ENCODE results near the gene HSPA1L.
A peak's percentile ranks its signal among the peaks of the same experiment; 100 is the strongest.
"Not testable (repeated sequence)": the region's sequence is repeated elsewhere in the genome, so short reads cannot be mapped to it uniquely, and the experiment has no call there.

HSPA1L gene

GRCh38 chr6:31815025-31815838 is at the start of gene HSPA1L, which contains the start of gene HSPA1A:
Gene HSPA1L, minus strand, starts transcription at chr6:31815283. Its CDS starts 3,311 bp downstream, at chr6:31811972.
Gene HSPA1A, plus strand, starts transcription at chr6:31815543. Its CDS starts 214 bp downstream, at chr6:31815757.
- FAIRE-seq (no peak), DNase-seq (ENCODE audit: insufficient read length, low spot score) (no peak)
- peak; percentile 97 for TF ChIP-seq POLR2A (IDR thresholded peaks at IDR 0.05; ENCODE audit: low read depth, low read length)

GRCh38 chr6:31864818-31865204 is 49.7 kb upstream of the HSPA1L start:
- no peak for FAIRE-seq
- DNase-seq (ENCODE audit: insufficient read length, low spot score) = no peak

DNA sequence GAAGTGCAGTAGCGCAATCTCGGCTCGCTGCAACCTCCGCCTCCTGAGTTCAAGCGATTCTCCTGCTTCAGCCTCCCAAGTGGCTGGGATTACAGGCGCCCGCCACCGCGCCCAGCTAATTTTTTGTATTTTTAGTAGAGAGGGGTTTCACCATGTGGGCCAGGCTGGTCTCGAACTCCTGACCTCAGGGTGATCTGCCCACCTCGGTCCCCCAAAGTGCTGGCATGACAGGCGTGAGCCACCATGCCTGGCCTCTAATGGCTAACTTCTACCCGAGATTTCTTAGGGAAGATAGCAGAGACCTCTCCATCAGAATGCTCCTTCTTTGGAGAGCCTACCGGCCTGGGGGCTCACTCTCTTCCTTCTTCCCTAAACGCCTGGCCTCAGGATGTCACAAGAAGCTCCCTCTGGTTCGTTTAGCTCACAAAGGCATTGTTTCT is 49.1 kb upstream of the HSPA1L start:
- not testable (repeated sequence) for DNase-seq (ENCODE audit: insufficient read length, low spot score); FAIRE-seq

More at GRCh38 chr6:31864818-31865204, 49.7 kb upstream of the HSPA1L start:
- no peak for TF ChIP-seq POLR2A (IDR thresholded peaks at IDR 0.05; ENCODE audit: low read depth, low read length)

GRCh38 chr6:31862344-31863235 is 47.5 kb upstream of the HSPA1L start, which contains the start of gene NEU1:
Gene NEU1, minus strand, starts transcription at chr6:31862821. Its CDS starts 45 bp downstream, at chr6:31862776.
- peak; percentile 82 for FAIRE-seq
- TF ChIP-seq POLR2A (IDR thresholded peaks at IDR 0.05; ENCODE audit: low read depth, low read length) = peak; percentile 95

GRCh38 chr6:31861919-31862343 is 46.8 kb upstream of the HSPA1L start:
- FAIRE-seq (no peak), DNase-seq (ENCODE audit: insufficient read length, low spot score) (no peak)
- TF ChIP-seq POLR2A (IDR thresholded peaks at IDR 0.05; ENCODE audit: low read depth, low read length) = no peak

More at GRCh38 chr6:31862344-31863235, 47.5 kb upstream of the HSPA1L start, which contains the start of gene NEU1:
- peak; percentile 100 for DNase-seq (ENCODE audit: insufficient read length, low spot score)

GRCh38 chr6:31861150-31861549 is 46.1 kb upstream of the HSPA1L start:
- FAIRE-seq (no peak), DNase-seq (ENCODE audit: insufficient read length, low spot score) (no peak)
- no peak for TF ChIP-seq POLR2A (IDR thresholded peaks at IDR 0.05; ENCODE audit: low read depth, low read length)

DNA sequence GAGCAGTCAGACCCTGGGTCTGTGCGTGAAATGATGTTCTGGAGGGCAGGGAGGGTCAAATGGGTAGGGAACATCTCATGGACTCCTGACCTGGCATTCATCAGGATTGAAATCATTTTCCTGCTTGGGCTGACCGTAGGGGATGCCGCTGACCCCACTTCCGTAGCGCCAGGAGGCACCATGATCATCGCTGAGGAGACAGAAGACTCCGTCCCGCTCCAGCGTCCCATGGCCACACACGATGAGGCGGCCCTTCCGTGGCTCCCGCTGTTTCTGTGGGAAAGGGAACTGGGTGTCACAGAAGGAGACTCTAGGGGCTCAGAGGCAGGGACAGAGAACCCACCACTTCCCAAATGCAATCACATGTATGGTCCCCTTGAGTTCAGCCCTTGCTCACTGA is 45.3 kb upstream of the HSPA1L start:
- DNase-seq (ENCODE audit: insufficient read length, low spot score) (no peak), FAIRE-seq (no peak)
- no peak for TF ChIP-seq POLR2A (IDR thresholded peaks at IDR 0.05; ENCODE audit: low read depth, low read length)

GRCh38 chr6:31859923-31860322 is 44.8 kb upstream of the HSPA1L start:
- DNase-seq (ENCODE audit: insufficient read length, low spot score) (no peak), FAIRE-seq (no peak)
- no peak for TF ChIP-seq POLR2A (IDR thresholded peaks at IDR 0.05; ENCODE audit: low read depth, low read length)

- no peak for DNase-seq (ENCODE audit: insufficient read length, low spot score)
- no peak for FAIRE-seq
- no peak for TF ChIP-seq POLR2A (IDR thresholded peaks at IDR 0.05; ENCODE audit: low read depth, low read length)
Observed at GRCh38 chr6:31858707-31859106, 43.6 kb upstream of the HSPA1L start.

DNA sequence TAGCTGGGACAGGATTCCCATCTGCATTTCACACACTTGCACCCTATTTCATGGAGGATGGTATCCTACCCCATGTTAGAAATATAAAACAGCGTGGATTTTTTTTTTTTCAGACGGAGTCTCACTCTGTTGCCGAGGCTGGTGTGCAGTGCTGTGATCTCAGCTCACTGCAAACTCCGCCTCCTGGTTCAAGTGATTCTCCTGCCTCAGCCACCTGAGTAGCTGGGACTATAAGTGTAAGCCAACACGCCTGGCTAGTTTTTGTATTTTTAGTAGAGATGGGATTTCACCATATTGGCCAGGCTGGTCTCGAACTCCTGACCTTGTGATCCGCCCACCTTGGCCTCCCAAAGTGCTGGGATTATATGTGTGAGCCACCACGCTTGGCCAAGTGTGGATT is 42.7 kb upstream of the HSPA1L start:
- DNase-seq (ENCODE audit: insufficient read length, low spot score); FAIRE-seq: not testable (repeated sequence)

- FAIRE-seq; DNase-seq (ENCODE audit: insufficient read length, low spot score): not testable (repeated sequence)
Observed at GRCh38 chr6:31851980-31852718, 37.1 kb upstream of the HSPA1L start.

GRCh38 chr6:31851485-31851832 is 36.4 kb upstream of the HSPA1L start:
- no peak for TF ChIP-seq POLR2A (IDR thresholded peaks at IDR 0.05; ENCODE audit: low read depth, low read length)
- FAIRE-seq (no peak), DNase-seq (ENCODE audit: insufficient read length, low spot score) (no peak)

GRCh38 chr6:31850765-31851484 is 35.8 kb upstream of the HSPA1L start:
- FAIRE-seq (no peak), DNase-seq (ENCODE audit: insufficient read length, low spot score) (no peak)
- no peak for TF ChIP-seq POLR2A (IDR thresholded peaks at IDR 0.05; ENCODE audit: low read depth, low read length)
